ENCODE results near the gene LRRK2. TPM values are rescaled to one million over a fixed set of nuclear protein-coding genes. Genes with fewer than 3 reads are reported as not detected.
A peak's percentile ranks its signal among the peaks of the same experiment; 100 is the strongest.

The LRRK2 gene
- total and polyA plus RNA-seq, 5 experiments from 2014 or later = 0.05 to 1.7 (median 0.75) TPM; not detected in 1

DNA sequence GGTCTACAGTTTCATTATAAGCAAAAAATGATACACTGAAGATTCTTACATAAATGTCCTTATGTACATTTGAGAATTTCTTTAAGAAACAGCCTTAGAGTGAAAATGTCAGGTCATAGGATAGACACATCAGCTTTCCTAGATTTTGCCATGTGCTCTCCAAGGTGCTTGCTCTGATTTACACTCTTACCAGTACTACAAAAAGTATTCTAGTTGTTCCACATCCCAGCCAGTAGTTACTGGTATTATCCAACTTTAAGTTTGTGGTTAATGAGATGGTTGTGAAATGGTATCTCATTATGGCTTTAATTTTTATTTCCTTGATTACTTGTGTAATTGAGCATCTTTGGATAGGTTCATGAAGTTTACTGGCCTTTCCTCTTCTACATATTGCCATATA, 5.0 kb upstream of the LRRK2 start:
- POLR2A ChIA-PET = no interaction called here
- peaks cover 0 to 10% (median 0%) of the 10 kb centered on the region in 9 donors for H3K9me3 Mint-ChIP-seq

DNA sequence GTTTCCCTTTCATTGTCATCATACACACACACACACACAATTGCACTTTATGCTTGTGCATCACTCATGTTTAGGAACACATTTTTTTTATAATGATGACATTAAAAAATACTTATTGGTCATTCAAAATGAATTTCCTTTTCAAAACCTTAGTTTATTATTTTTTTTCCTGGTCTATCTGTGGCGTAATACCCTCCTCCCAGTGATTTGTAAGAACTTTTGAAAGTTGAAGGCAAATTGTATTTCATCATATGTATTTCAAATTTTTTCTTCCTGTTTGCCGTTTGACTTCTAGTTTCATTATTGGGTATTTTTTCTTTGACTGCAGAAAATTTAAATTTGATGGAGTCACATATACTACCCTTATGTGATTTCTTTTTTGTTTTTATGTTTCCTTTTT, 2.5 kb upstream of the LRRK2 start:
- no peak overlapping the region for H3K27ac Mint-ChIP-seq
- ATAC-seq (no peak), DNase-seq (no peak)
- POLR2A ChIA-PET = no interaction called here
- H3K36me3 Mint-ChIP-seq = peaks cover 2 to 4% (median 3%) of the 10 kb centered on the region in 3 donors
- H3K4me1 Mint-ChIP-seq = peaks cover 2 to 35% (median 11%) of the 10 kb centered on the region in 4 donors
- H3K4me3 Mint-ChIP-seq = no peak overlapping the region
- peaks cover 17 to 42% (median 26%) of the 10 kb centered on the region in 5 donors for H3K27me3 Mint-ChIP-seq
- H3K9me3 Mint-ChIP-seq = peaks cover 0 to 6% (median 0%) of the 10 kb centered on the region in 9 donors

More for the DNA sequence above, 5.0 kb upstream of the LRRK2 start:
- DNase-seq = no peak
- H3K27ac Mint-ChIP-seq = no peak overlapping the region
- H3K4me1 Mint-ChIP-seq = peaks cover 0 to 18% (median 3%) of the 10 kb centered on the region in 4 donors
- H3K36me3 Mint-ChIP-seq = no peaks in the 10 kb centered on the region
- H3K4me3 Mint-ChIP-seq = no peak overlapping the region
- H3K27me3 Mint-ChIP-seq = peaks cover 4 to 19% (median 13%) of the 10 kb centered on the region in 5 donors
- ATAC-seq = no peak

DNA sequence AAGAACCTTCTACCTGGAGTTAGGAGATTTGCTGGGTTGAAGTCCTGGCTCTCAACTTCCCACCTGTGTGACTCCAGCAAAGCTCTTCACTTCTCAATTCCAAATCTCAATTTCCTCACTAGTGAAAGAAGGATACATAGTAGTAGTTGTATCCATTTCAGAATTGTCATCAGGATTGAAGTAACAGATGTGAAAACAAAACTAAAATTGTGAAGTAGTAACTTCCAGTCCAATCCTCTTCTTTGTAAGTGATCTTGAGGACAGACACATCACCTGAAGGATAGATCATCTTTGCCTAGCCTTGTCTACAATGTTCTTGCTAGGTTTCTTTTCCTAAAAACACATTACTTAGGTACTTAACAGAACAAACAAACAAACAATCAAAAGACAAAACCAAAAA, 1.2 kb upstream of the LRRK2 start:
- H3K27ac Mint-ChIP-seq = peak overlapping the region in 2 of 10 donors; percentile 14 to 77
- no peak for ATAC-seq
- POLR2A ChIA-PET = no interaction called here

DNA sequence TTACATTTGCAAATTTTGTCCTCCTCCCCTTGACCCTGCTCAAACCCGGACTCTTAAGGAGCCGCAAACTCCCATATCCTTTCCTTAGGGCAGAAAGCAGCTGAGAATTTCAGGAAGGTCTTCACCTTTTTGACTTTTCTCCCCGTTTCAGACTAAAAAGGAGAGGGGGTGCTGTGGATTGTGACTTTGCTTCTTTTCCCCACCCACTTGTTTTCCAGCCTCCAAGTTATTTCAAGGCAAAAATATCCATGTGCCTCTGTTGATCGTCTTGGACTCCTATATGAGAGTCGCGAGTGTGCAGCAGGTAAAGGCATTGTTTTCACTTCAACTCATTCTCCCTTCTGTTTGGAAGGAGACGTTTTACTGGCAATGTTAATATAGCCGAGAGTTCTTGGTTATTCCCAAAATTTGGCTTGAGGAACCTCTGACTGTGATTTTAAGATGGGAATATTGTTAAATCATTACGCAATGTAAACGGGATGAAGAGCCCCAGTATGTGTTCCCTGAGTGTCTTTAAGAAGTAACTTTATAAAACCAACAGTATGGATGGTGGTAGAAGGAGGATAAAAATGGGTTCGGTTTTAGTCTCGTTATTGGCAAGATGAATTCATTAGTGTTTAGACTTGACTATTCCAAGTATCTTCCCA, 663 bp downstream of the LRRK2 start:
- Mint-ChIP-seq H3K27me3 (peaks cover 25 to 57% (median 35%) of the 10 kb centered on the region in 5 donors), H3K27ac (peak overlapping the region in 3 of 10 donors; percentile 6 to 54 (median 10)), H3K4me3 (peak overlapping the region; percentile 38 to 76 (median 68)), H3K4me1 (peaks cover 2 to 45% (median 11%) of the 10 kb centered on the region in 4 donors), H3K9me3 (peaks cover 0 to 14% (median 4%) of the 10 kb centered on the region in 9 donors), H3K36me3 (peaks cover 2 to 4% (median 3%) of the 10 kb centered on the region in 3 donors)
- ATAC-seq (no peak), DNase-seq (no peak)
- POLR2A ChIA-PET = interaction anchor here (0.6 kb wide), 1 partner anchor 82 kb away, joined by 5 read pairs; no protein-coding TSS in a partner anchor

More for the DNA sequence above, 1.2 kb upstream of the LRRK2 start:
- Mint-ChIP-seq H3K4me1 (peaks cover 2 to 38% (median 11%) of the 10 kb centered on the region in 4 donors), H3K27me3 (peaks cover 25 to 55% (median 35%) of the 10 kb centered on the region in 5 donors), H3K4me3 (peak overlapping the region in 5 of 10 donors; percentile 41 to 82 (median 68)), H3K9me3 (peaks cover 0 to 14% (median 3%) of the 10 kb centered on the region in 9 donors), H3K36me3 (peaks cover 2 to 4% (median 3%) of the 10 kb centered on the region in 3 donors)
- DNase-seq = no peak

DNA sequence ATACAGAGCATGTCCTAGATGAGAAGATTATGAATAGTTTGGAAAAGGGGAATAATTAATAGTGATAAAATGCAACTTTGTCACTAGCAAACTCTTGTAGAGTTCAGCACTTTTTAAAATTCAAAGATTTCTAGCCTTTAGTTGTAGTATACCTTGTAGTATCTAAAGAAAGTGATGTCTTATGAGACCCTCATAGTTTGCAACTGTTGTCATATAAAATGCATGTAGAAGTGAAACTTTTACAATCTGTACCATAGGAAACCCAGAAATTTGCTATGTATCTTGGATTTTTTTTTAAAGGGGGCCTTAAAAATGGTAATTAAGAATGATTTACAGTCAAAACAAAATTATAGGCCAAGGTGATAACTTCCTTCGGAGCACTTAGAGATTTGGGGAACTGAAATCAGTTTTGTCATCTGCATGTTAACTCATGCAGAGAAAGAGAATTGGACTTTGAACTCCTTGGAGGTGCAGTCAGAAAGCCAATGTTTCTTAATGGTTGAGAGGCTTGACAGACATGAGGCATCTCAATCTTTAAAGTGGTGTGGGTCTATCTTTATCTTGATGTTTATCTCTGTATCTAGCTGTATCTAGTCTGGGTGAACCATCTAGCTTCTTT, 1.3 kb downstream of the LRRK2 start:
- DNase-seq (no peak), ATAC-seq (peak in 1 of 2 donors; percentile 45)
- H3K9me3 Mint-ChIP-seq = peaks cover 0 to 14% (median 7%) of the 10 kb centered on the region in 9 donors
- H3K4me3 Mint-ChIP-seq = peak overlapping the region in 7 of 10 donors; percentile 27 to 76 (median 68)
- peaks cover 25 to 57% (median 35%) of the 10 kb centered on the region in 5 donors for H3K27me3 Mint-ChIP-seq
- POLR2A ChIA-PET = no interaction called here
- peaks cover 2 to 50% (median 11%) of the 10 kb centered on the region in 4 donors for H3K4me1 Mint-ChIP-seq
- peak overlapping the region in 2 of 10 donors; percentile 6 to 54 for H3K27ac Mint-ChIP-seq
- peaks cover 2 to 4% (median 3%) of the 10 kb centered on the region in 3 donors for H3K36me3 Mint-ChIP-seq

DNA sequence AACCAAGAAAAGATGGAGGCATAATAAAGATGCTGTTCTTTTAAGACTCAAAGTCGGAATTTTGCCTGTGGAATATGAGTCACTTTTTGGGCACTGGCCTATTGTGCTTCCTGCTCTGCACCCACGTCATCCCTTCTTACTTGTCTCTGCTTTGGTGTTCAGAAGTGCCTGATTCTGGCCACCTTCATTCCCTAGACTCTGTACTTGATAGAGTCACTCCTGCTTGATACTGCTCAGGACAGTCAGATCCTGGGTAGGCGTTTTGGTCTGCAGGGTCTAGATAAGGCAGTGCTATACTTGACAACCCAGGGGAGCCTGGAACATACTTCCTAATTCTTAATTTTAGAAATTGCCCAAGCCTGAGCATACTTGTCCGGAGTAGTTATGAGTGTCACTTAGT, 1.9 kb downstream of the LRRK2 start:
- POLR2A ChIA-PET = no interaction called here
- H3K27ac Mint-ChIP-seq = peak overlapping the region in 1 of 10 donors; percentile 54
- H3K27me3 Mint-ChIP-seq = peaks cover 25 to 57% (median 30%) of the 10 kb centered on the region in 5 donors
- DNase-seq (peak in 1 of 10 donors; percentile 3), ATAC-seq (peak in 1 of 2 donors; percentile 20)
- peaks cover 2 to 4% (median 3%) of the 10 kb centered on the region in 3 donors for H3K36me3 Mint-ChIP-seq
- peaks cover 0 to 14% (median 7%) of the 10 kb centered on the region in 9 donors for H3K9me3 Mint-ChIP-seq
- H3K4me1 Mint-ChIP-seq = peaks cover 2 to 50% (median 11%) of the 10 kb centered on the region in 4 donors
- H3K4me3 Mint-ChIP-seq = peak overlapping the region in 2 of 10 donors; percentile 19 to 76

DNA sequence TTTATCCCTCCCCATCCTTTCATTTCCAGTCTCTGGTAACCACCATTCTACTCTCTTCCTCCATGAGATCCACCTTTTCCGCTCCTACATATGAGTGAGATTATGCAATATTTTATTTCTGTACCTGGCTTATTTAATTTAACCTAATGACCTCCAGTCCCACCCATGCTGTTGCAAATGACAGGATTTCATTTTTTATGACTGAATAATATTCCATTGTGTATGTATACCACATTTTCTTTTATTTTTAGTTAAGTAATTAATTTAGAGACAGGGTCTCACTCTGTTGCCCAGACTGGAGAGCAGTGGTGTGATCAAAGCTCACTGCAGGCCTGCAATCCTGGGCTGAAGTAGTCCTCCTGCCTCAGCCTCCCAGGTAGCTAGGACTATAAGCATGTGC, 2.6 kb downstream of the LRRK2 start:
- peak overlapping the region in 1 of 10 donors; percentile 28 for H3K27ac Mint-ChIP-seq
- peaks cover 2 to 4% (median 3%) of the 10 kb centered on the region in 3 donors for H3K36me3 Mint-ChIP-seq
- POLR2A ChIA-PET = no interaction called here
- H3K4me1 Mint-ChIP-seq = peaks cover 2 to 56% (median 11%) of the 10 kb centered on the region in 4 donors
- H3K27me3 Mint-ChIP-seq = peaks cover 24 to 57% (median 33%) of the 10 kb centered on the region in 5 donors
- H3K4me3 Mint-ChIP-seq = no peak overlapping the region
- DNase-seq = no peak
- ATAC-seq = no peak
- H3K9me3 Mint-ChIP-seq = peaks cover 0 to 14% (median 7%) of the 10 kb centered on the region in 9 donors

- Mint-ChIP-seq H3K27ac (no peak overlapping the region), H3K27me3 (peaks cover 22 to 44% (median 29%) of the 10 kb centered on the region in 5 donors), H3K9me3 (peaks cover 0 to 14% (median 7%) of the 10 kb centered on the region in 9 donors), H3K4me1 (peaks cover 2 to 51% (median 11%) of the 10 kb centered on the region in 4 donors), H3K36me3 (peaks cover 2 to 4% (median 3%) of the 10 kb centered on the region in 3 donors), H3K4me3 (no peak overlapping the region)
- DNase-seq = no peak
- POLR2A ChIA-PET = no interaction called here
- ATAC-seq = no peak
Observed at GRCh38 chr12:40228727-40229126, 3.9 kb downstream of the LRRK2 start.

DNA sequence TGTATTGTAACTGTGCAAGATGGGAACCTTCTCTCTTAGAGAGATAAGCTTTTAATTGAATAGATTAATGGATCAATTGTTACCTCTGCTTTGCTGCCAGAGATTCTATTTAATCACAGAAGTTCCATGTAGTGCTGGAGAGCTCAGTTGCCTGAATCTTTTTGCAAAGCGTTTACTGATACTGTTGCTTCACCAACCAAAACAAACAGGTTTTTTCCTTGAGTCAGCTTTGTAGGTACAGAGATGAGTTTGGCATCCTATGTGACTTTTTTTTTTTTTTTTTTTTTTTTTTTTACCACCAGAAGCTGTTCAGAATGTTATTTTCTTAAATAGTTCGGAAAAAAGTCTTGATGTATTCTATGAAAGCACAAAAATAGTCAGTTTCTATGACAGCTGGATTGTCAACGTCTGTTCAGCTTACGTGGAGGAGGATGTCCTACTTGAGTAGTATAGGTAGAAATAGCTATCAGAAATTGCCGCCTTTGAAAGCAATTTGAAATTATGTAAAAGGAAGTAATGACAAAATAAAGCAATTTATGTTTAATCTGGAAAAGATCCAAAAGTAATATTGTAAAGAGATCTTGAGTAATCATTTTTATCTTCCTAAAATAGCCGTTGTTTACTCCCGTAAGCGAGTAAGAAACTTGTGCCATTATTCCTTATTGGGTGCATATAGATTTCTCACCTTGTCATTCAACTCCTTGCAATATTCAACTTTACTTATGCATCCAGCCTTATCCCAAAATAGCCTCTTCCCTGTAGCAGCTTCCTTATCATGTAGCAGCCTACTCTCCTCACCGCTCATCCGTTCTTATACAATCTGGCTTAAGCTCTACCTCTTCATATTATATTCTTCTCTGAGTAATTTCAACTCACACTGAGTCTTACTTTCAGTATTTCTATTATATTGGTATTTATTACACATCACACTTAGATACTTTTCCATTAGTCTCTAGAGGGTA, 5.2 kb downstream of the LRRK2 start:
- Mint-ChIP-seq H3K4me3 (no peak overlapping the region), H3K27ac (peak overlapping the region in 1 of 10 donors; percentile 46), H3K27me3 (peaks cover 17 to 38% (median 25%) of the 10 kb centered on the region in 5 donors), H3K36me3 (peaks cover 2 to 4% (median 3%) of the 10 kb centered on the region in 3 donors), H3K9me3 (peaks cover 0 to 14% (median 7%) of the 10 kb centered on the region in 9 donors), H3K4me1 (peaks cover 0 to 49% (median 9%) of the 10 kb centered on the region in 4 donors)
- ATAC-seq (no peak), DNase-seq (no peak)
- POLR2A ChIA-PET = no interaction called here

DNA sequence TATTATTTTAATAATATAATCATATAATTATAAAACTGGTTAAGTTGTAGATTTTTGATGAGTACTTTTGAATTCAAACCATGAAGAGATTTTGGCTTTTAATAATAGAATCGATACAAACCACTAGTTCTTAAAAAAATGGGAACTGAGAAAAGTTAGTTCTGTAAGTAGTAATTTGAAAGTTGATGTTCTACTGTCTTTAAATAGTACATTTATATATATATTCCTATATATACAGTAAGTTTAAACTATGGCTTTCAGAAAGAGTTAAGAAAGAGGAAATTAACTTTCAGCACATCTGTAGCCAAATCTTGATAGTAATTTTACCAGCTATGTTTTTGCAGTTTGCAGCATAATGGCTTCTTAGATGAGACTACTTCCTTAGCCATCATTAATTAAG, 7.8 kb downstream of the LRRK2 start:
- Mint-ChIP-seq H3K4me3 (no peak overlapping the region), H3K9me3 (peaks cover 0 to 8% (median 5%) of the 10 kb centered on the region in 9 donors), H3K4me1 (peaks cover 0 to 29% (median 0%) of the 10 kb centered on the region in 4 donors), H3K27me3 (peaks cover 4 to 15% (median 12%) of the 10 kb centered on the region in 5 donors), H3K27ac (no peak overlapping the region), H3K36me3 (no peaks in the 10 kb centered on the region)
- no peak for DNase-seq
- no peak for ATAC-seq
- POLR2A ChIA-PET = no interaction called here

GRCh38 chr12:40233741-40234367, 9.1 kb downstream of the LRRK2 start:
- no peak overlapping the region for H3K4me3 Mint-ChIP-seq
- no peaks in the 10 kb centered on the region for H3K36me3 Mint-ChIP-seq
- peaks cover 0 to 5% (median 0%) of the 10 kb centered on the region in 9 donors for H3K9me3 Mint-ChIP-seq
- POLR2A ChIA-PET = no interaction called here
- no peak for ATAC-seq
- H3K27me3 Mint-ChIP-seq = peaks cover 0 to 8% (median 4%) of the 10 kb centered on the region in 5 donors
- H3K27ac Mint-ChIP-seq = no peak overlapping the region
- DNase-seq = no peak
- peaks cover 0 to 24% (median 0%) of the 10 kb centered on the region in 4 donors for H3K4me1 Mint-ChIP-seq

All from naive thymus-derived CD8-positive, alpha-beta T cell (primary cell).